GM12878 (cell line): Measurements from ENCODE around the gene DHRS7B. TPM values are rescaled to one million over a fixed set of nuclear protein-coding genes. Genes with fewer than 3 reads are reported as not detected.

Experiments used
- ATAC-seq: fragments of 200-7000 bp; cut with Tn5 transposase; 3 replicates; pipeline ENCODE4 v1.9.1; 2020; ENCODE audit warnings: mild to moderate bottlenecking, moderate library complexity
- BruUV-seq: library from RNA; stranded (reverse); fragments of 400-500 nt; replicated peaks from 2 replicates; lab custom pipeline; 2021; lab: Mats Ljungman, UMichigan
- CTCF ChIA-PET: fragments of 300-600 bp; sonication (Branson Sonifier 250); formaldehyde crosslinking; extraction: SDS; loops from one replicate; lab custom pipeline; 2021; ENCODE audit warnings: inconsistent platforms; lab: Yijun Ruan, JAX
- POLR2A ChIA-PET: fragments of 350-600 bp; formaldehyde crosslinking; extraction: SDS; loops from one replicate; lab custom pipeline; 2021; ENCODE audit warnings: inconsistent platforms; lab: Charles Lee
- RAD21 ChIA-PET: fragments of 300-600 bp; sonication (Branson Sonifier 250); formaldehyde crosslinking; loops from one replicate; lab custom pipeline; 2023; ENCODE audit warnings: antibody characterized with exemption; ENCODE audit not compliant: unreplicated experiment; lab: Charles Lee
- SMC1A ChIA-PET: fragments of 300-600 bp; sonication (Branson Sonifier 250); formaldehyde crosslinking; loops from one replicate; lab custom pipeline; 2023; ENCODE audit not compliant: unreplicated experiment, uncharacterized antibody; lab: Charles Lee
- DNase-seq: peaks from one replicate; pipeline ENCODE4 v3.0.0-alpha.2; 2011; ENCODE audit warnings: low read depth, low spot score
- FAIRE-seq: peaks from 3 replicates; lab custom pipeline; 2011; peaks lifted over from hg19 to GRCh38; lab: Jason Lieb, UNC
- H2AFZ ChIP-seq: 2 replicates; pipeline ENCODE4 v1.6.0; 2011; ENCODE audit warnings: low read depth, low read length, control low read depth; ENCODE audit not compliant: control insufficient read depth
- H3K27ac ChIP-seq: 2 replicates; pipeline ENCODE4 v1.5.1; 2011; ENCODE audit warnings: control low read depth; ENCODE audit not compliant: control insufficient read depth, insufficient read depth
- H3K27me3 ChIP-seq, 2 experiments: replicated peaks in 1 of 2; 2 replicates each; pipeline versions ENCODE4 v1.6.0 to v1.6.1; 2011; ENCODE audit warnings: low read length in 1 of 2; ENCODE audit not compliant: control insufficient read depth in 2 of 2, insufficient read depth in 2 of 2
- H3K36me3 ChIP-seq, 2 experiments: 2 replicates each; pipeline ENCODE4 v1.5.1; 2011; ENCODE audit warnings: low read length in 1 of 2; ENCODE audit not compliant: control insufficient read depth in 2 of 2, insufficient read depth in 2 of 2
- H3K4me1 ChIP-seq: 2 replicates; pipeline ENCODE4 v1.6.1; 2011; ENCODE audit warnings: mild to moderate bottlenecking, low read length, moderate library complexity, mixed read lengths; ENCODE audit not compliant: control insufficient read depth, insufficient read depth
- H3K4me2 ChIP-seq: 2 replicates; pipeline ENCODE4 v1.6.0; 2011; ENCODE audit warnings: control low read depth; ENCODE audit not compliant: control insufficient read depth, insufficient read depth
- H3K4me3 ChIP-seq: fragments of 200-600 bp; sonication (generic); 2 replicates; pipeline ENCODE4 v1.5.1; 2016
- H3K79me2 ChIP-seq: 2 replicates; pipeline ENCODE4 v1.6.0; 2011; ENCODE audit warnings: low read length; ENCODE audit not compliant: control insufficient read depth, insufficient read depth
- H3K9ac ChIP-seq: 2 replicates; pipeline ENCODE4 v1.8.0; 2011; ENCODE audit warnings: low read length, control low read depth, mixed read lengths; ENCODE audit not compliant: control insufficient read depth, insufficient read depth
- H3K9me3 ChIP-seq: replicated peaks from 3 replicates; pipeline ENCODE4 v1.5.1; 2011; ENCODE audit warnings: mild to moderate bottlenecking, low read length; ENCODE audit not compliant: control insufficient read depth, insufficient read depth
- H4K20me1 ChIP-seq: 2 replicates; pipeline ENCODE4 v1.6.0; 2011; ENCODE audit not compliant: control insufficient read depth, insufficient read depth
- CBX3 ChIP-seq: fragments of 200-600 bp; sonication (generic); IDR thresholded peaks from 2 replicates; pipeline ENCODE4 v1.6.1; 2016; ENCODE audit warnings: low read depth, borderline replicate concordance
- CTCF ChIP-seq, 3 experiments: IDR thresholded peaks in 2 of 3; conservative IDR thresholded peaks in 1 of 3; 2 replicates each; pipeline ENCODE4 v1.5.1; 2011; ENCODE audit warnings: low read depth in 3 of 3, low read length in 3 of 3, mild to moderate bottlenecking in 3 of 3, control low read depth in 2 of 3, moderate library complexity in 2 of 3, inconsistent platforms in 1 of 3, mixed read lengths in 1 of 3; ENCODE audit not compliant: control insufficient read depth in 2 of 3, insufficient read depth in 1 of 3; ENCODE audit errors: extremely low read depth in 1 of 3
- POLR2A ChIP-seq: IDR thresholded peaks from 2 replicates; pipeline ENCODE4 v1.6.1; 2011; ENCODE audit warnings: low read depth, mild to moderate bottlenecking, low read length
- RAD51 ChIP-seq: fragments of 450-650 bp; IDR thresholded peaks from 2 replicates; pipeline ENCODE4 v1.6.1; 2016; ENCODE audit warnings: moderate library complexity, mild to moderate bottlenecking, inconsistent platforms
- WGBS: methylation state at CpG from one replicate; pipeline ENCODE4 v1.1.6; 2016; ENCODE audit warnings: low lambda C conversion rate; ENCODE audit not compliant: insufficient replicate concordance, insufficient coverage; ENCODE audit errors: missing lambda C conversion rate; 5-methylcytosine and 5-hydroxymethylcytosine counted together
- in situ Hi-C: fragments of 300-500 bp; cut with MboI; formaldehyde crosslinking; loops from 9 replicates; pipeline ENCODE4 v1.14.3; 2018; ENCODE audit warnings: mixed read lengths
- intact Hi-C: fragments of 100-400 bp; cut with micrococcal nuclease; formaldehyde crosslinking; loops from one replicate; pipeline ENCODE4 v1.14.2; 2022; ENCODE audit not compliant: unreplicated experiment
- polyA plus RNA-seq, 11 experiments: library from polyadenylated mRNA; depleted of rRNA in 4 of 11; unstranded in 6 of 11; stranded (reverse) in 5 of 11; fragments of >200 nt; fragmentation: Nextera tagmentation in 4 of 11; fragmentation: Illumina TruSeq in 1 of 11; extraction: Ambion mirVana in 4 of 11; extraction: Trizol in 1 of 11; gene quantifications; 1 replicate in 1 of 11; 2 replicates in 10 of 11; pipeline versions ENCODE4 v1.2.1 to v1.2.3, GENCODE V29; 2011 to 2016; ENCODE audit warnings: inconsistent platforms in 2 of 11, missing spikeins in 2 of 11, low read depth in 1 of 11
- total RNA-seq, 4 experiments: library from RNA; depleted of rRNA in 3 of 4; stranded (reverse); fragments of >200 nt in 3 of 4; fragmentation: Illumina TruSeq in 1 of 4; extraction: Trizol in 1 of 4; gene quantifications; 2 replicates each; pipeline versions ENCODE4 v1.2.1 to v1.2.3, GENCODE V29; 2013 to 2021
- TF ChIP-seq, protein P1 (sequence below): fragments of 450-650 bp; IDR thresholded peaks from 2 replicates; pipeline ENCODE4 v1.6.1; 2018; ENCODE audit warnings: borderline replicate concordance, mild to moderate bottlenecking; ENCODE audit not compliant: partially characterized antibody

DHRS7B gene
- total and polyA plus RNA-seq, 10 of the 15 experiments (the other 5 are each of a cell fraction or from before 2014, with no cell fraction given), result 11.1 to 35.6 (median 23.0) TPM

DNA sequence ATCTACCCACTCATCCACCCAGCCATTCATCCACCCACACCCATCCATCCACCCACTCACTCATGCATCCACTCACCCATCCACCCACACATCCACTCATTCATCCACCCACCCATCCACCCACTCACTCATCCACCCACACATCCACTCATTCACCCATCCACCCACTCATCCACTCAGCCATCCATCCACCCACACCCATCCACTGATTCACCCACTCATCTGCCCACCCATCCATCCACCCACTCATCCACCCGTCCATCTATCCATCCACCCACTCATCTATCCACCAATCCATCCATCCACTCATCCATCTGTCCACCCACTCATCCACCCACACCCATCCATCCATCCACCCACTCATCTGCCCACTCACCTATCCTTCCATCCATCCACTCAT is 109.2 kb downstream of the DHRS7B start:
- no peak for ATAC-seq
- no peak for DNase-seq
- POLR2A ChIA-PET, result no interaction called here
- H3K4me3 ChIP-seq, result no peak overlapping the region
- H3K27me3 ChIP-seq, result no peaks in the 10 kb centered on the region
- no peaks in the 10 kb centered on the region for H3K36me3 ChIP-seq
- TF ChIP-seq, protein P1, sequence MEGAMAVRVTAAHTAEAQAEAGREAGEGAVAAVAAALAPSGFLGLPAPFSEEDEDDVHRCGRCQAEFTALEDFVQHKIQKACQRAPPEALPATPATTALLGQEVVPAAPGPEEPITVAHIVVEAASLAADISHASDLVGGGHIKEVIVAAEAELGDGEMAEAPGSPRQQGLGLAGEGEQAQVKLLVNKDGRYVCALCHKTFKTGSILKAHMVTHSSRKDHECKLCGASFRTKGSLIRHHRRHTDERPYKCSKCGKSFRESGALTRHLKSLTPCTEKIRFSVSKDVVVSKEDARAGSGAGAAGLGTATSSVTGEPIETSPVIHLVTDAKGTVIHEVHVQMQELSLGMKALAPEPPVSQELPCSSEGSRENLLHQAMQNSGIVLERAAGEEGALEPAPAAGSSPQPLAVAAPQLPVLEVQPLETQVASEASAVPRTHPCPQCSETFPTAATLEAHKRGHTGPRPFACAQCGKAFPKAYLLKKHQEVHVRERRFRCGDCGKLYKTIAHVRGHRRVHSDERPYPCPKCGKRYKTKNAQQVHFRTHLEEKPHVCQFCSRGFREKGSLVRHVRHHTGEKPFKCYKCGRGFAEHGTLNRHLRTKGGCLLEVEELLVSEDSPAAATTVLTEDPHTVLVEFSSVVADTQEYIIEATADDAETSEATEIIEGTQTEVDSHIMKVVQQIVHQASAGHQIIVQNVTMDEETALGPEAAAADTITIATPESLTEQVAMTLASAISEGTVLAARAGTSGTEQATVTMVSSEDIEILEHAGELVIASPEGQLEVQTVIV, result peak; percentile 17
- TF ChIP-seq CTCF (IDR thresholded peaks at IDR 0.05 in 2 of 3, conservative IDR thresholded peaks at IDR 0.05 in 1 of 3; ENCODE audit: control insufficient read depth in 2 of 3, extremely low read depth in 1 of 3, insufficient read depth in 1 of 3, low read depth in 3 of 3, low read length in 3 of 3), result no peak
- TF ChIP-seq POLR2A, result no peak
- no peak for TF ChIP-seq RAD51
- no peak for TF ChIP-seq CBX3
- no peak overlapping the region for H3K27ac ChIP-seq
- H3K79me2 ChIP-seq, result no peaks in the 10 kb centered on the region
- no TSS peak for BruUV-seq
- H2AFZ ChIP-seq, result no peak overlapping the region
- no peak for FAIRE-seq
- SMC1A ChIA-PET, result no interaction called here
- in situ Hi-C loops, result no loop called here
- intact Hi-C loops, result no loop called here
- no peaks in the 10 kb centered on the region for H3K4me1 ChIP-seq
- CTCF ChIA-PET, result no interaction called here
- H3K9me3 ChIP-seq, result no peaks in the 10 kb centered on the region
- RAD21 ChIA-PET, result no interaction called here
- no peak overlapping the region for H3K9ac ChIP-seq
- 0% methylated on average over 1 of the region's 1 CpG for WGBS
- H4K20me1 ChIP-seq, result no peaks in the 10 kb centered on the region
- no peak overlapping the region for H3K4me2 ChIP-seq
